GM21529 (cell line): ENCODE results near the gene FRY.
A peak's percentile ranks its signal among the peaks of the same experiment; 100 is the strongest.

ENCODE experiments used
- ATAC-seq: cut with Tn5 transposase; IDR thresholded peaks from one replicate; pipeline ENCODE4 v1.9.1; 2021; ENCODE audit not compliant: unreplicated experiment

FRY gene

GRCh38 chr13:32208860-32209259 lies 177.3 kb downstream of the FRY start:
- no peak for ATAC-seq

DNA sequence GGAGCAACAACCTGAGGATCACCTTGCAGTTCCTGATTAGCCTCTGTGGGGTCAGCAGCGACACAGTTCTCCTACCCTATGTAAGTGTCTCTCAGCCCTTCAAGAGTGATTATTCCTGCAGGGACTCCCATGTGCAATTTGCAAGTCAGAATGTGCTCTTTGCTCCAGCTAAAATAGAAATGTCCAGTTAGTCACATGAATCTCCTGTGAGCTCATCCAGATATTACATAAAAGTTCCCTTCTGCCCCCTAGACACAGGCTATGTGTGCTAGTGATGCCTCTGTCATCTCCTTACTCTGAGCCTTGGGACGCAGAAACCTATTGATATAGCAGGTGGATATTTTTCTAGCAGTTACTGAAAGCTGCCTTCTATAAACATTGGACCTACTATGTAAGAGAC lies 178.1 kb downstream of the FRY start:
- ATAC-seq, result no peak

GRCh38 chr13:32210101-32210500 lies 178.5 kb downstream of the FRY start:
- ATAC-seq, result no peak

DNA sequence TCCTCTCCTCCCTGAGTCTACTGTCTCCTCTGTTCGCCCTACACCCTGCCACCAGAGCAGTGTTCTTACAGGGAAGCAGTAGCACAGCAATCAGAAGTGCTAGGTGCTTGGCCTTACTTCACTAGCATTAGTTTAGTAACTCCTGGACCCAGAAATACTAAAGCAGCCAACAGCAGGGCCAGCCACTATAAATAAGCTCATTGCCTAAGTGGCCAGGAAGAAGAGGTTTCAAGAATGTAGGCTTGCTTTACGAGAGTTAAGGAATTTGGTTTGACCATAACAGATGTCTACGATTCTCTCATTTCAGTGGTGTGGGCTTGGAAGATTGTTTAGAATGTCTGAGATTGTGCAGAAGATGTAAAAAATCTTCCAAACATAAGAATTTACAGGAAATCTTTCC lies 180.2 kb downstream of the FRY start:
- no peak for ATAC-seq

- no peak for ATAC-seq
These were observed 180.8 kb downstream of the FRY start for GRCh38 chr13:32212421-32212820.

DNA sequence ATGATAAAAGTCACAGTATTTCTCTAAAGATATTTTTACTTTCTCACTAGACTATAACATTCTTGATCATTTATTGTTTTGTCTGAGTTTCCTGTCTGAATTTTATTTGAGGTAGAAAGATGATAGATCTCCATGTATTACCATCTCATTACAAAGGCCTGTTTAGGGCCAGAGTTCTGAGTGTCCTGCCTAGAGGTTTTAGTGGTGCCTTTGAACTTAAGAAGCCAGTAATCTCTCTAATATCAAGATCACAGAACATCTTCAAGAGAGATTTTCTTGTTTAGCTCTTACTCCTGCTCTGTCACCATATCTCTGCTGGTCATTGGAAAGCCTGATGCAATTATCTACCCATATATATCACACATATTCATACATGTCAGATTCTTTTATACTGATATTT lies 182.1 kb downstream of the FRY start:
- ATAC-seq, result no peak

- ATAC-seq, result no peak
These were observed 182.5 kb downstream of the FRY start for GRCh38 chr13:32214071-32214470.

- no peak for ATAC-seq
These were observed 184.7 kb downstream of the FRY start for GRCh38 chr13:32216281-32216680.

GRCh38 chr13:32222046-32222676 lies 190.6 kb downstream of the FRY start:
- no peak for ATAC-seq

- no peak for ATAC-seq
These were observed 193.3 kb downstream of the FRY start for GRCh38 chr13:32224916-32225315.

DNA sequence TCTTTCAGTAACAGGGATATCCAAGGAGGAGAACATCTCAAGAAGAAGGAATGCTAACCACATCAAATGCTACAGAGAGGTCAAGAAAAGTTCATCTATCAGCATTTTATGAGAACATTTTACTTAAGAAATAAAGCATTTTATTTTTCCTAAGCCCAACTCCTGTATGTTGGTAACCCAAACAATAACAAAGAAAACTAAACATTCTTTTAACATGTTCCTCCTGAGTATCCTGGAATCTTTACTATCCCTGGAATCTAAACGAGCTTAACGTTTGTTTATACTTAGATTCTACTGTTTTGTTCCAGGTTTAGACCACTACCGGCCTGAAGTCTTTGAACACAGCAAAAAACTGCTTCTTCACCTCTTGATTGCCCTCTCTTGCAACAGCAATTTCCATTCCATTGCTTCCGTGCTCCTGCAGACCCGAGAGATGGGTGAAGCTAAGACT lies 193.9 kb downstream of the FRY start:
- ATAC-seq, result no peak

DNA sequence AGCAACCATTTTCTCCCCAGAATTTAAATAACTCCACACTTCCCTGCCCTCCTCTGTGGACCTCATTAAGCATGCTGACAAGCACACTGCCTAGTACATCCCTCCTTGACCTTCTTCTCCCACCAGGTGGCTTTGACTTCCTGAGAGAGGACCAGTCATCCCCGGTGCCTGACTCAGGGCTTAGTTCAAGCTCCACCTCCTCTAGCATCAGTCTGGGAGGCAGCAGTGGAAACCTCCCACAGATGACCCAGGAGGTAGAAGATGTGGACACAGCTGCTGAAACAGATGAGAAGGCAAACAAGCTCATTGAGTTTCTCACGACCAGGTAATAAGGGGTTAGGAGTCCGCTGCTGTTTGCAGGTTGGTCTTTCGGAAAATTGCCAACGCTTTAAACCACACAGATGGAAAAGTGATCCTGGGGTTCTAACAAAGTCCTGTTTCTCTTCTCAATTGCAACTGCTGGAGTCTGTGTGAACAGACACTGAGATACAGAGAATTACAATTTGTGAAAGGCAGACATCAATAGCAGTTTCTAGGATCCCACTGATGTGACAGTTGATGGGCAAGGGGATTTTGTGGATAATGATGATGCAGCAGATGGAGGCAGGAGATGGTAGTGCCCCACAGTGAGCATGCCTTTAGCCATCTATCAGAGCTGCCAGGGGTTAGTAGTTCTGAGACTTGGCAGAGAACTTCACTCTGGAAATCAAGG lies 196.9 kb downstream of the FRY start:
- ATAC-seq, result no peak

- no peak for ATAC-seq
These were observed 197.9 kb downstream of the FRY start for GRCh38 chr13:32229443-32229842.

GRCh38 chr13:32232263-32232662 lies 200.7 kb downstream of the FRY start:
- no peak for ATAC-seq

DNA sequence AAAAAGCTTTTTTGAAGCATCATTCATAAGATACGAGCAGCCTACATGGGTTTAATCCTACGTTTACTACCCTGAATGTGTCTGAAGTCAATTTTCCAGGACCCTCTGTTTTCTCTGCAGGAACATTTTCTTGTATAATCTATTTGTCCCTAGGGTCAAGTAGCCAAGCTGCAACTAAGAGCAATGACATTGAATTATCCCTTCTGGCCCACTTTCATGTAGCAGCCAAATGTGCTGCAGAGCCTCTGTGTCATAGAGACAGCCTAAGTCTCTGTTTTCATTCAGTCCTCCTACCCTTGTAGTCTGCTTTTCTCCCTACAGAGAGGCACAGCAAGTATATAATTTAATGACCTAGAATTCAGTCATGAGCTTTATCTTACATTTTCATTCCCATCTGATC lies 201.5 kb downstream of the FRY start:
- no peak for ATAC-seq

DNA sequence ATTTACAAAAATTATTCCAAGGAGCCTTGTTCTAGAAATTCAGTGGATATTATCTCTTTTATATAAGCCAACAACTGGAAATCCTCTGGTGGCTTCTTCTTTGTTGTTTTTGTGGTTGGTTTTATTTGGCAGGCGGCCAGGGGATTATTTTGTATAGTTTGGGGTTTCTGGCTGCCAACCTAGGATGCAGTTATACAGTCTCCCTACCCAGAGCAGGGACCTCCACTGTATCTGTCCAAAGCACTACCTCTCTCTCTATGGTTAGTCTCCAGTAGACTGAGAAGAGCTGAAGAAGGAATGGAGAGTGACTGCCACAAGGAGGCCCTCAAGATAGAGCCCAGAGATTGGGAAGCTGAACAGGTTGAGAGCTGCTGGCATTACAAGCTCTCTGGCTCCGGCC lies 203.3 kb downstream of the FRY start:
- ATAC-seq, result no peak

DNA sequence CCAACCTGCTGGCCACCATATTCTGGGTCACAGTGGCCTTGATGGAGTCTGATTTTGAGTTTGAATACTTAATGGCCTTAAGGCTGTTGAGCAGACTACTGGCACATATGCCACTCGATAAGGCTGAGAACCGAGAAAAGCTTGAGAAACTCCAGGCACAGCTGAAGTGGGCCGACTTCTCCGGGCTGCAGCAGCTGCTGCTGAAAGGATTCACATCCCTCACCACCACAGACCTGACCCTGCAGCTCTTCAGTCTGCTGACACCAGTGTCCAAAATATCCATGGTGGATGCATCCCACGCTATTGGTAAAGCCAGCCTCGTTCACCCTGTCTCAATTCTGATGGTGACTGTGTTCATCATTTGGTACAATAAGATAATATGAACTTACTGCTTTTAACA lies 206.1 kb downstream of the FRY start:
- no peak for ATAC-seq

DNA sequence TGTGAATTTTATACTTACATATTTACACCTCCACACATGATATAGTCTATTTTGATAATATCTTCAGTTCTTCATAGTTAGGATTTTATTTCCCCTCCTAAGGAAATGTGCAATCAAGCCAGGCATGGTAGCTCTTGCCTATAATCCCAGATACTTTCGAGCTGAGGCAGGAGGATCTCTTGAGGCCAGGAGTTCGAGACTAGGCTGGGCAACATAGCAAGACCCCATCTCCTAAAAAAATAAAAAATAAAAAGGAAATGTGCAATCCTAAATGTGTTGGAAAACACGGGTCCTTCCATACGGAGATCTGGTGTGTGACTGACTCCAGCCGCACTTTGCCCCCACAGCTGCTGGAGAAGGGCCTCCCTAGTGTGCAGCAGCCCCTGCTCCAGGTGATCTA lies 212.1 kb downstream of the FRY start:
- no peak for ATAC-seq

GRCh38 chr13:32245555-32245954 lies 214.0 kb downstream of the FRY start:
- ATAC-seq, result no peak

DNA sequence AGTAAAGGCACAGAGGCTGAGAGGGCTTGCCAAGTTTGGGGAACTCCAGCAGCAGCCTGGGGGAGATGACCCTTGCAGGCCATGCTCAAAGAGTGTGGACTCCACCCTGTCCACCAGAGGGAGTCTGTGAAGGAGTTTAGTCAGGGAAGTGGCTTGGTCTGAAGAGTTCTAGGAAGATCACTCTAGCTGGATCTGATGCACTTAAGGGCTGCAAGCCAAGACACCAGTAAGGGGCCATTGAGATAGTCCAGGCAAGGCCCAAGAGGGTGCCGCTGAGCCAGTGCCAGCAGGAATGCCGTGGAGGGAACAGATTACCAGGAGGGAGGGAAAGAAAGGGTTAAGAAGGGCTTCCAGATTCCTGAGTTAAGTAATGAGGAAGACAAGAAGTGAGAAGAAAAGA lies 214.9 kb downstream of the FRY start:
- peak; percentile 77 for ATAC-seq

DNA sequence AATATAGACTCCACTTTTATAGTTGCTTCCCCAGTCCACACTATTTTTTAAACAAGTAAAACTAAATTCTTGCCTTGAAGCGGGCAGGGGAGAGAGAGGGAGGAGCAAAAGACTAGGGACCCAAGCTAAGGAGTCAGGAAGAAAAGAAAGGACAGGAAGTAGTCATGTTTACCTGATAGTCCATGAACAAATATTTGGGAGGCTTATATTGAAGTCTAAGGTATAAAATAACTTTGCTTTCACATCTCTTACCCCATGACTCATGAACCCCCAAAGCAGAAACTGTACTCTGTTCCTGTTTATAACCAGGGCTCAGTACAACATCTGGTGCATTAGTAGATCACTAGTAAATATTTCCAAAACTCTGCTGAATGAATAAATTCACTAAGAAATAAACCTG lies 216.3 kb downstream of the FRY start:
- peak; percentile 54 for ATAC-seq

DNA sequence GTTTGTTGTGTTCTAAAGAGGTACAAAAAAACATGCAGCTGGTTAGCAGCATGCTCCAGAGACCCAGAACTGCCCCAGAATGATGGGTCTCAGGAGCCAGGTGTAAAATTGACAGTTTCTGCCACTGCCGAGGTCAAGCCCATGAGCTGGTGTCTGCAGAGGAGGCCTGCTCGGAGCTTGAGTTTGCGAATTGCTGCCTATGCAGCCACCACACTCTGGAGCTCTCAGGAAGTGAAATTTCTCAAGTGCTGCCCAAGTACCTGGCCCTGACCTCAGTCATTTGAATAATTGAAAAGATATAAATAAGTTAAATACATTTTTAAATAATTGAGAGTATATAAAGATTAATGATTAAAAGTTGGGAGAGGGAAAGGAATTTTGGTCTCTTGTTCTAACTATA lies 217.2 kb downstream of the FRY start:
- peak; percentile 84 for ATAC-seq
